DOHH2 (cell line): ENCODE measurements around the gene IL1RL2.

Experiments used
- CTCF ChIP-seq: fragments of 200-600 bp; sonication (generic); IDR thresholded peaks from one replicate; pipeline ENCODE4 v1.5.1; 2014; ENCODE audit warnings: antibody characterized with exemption, mild to moderate bottlenecking, low read depth, low read length; ENCODE audit not compliant: poor library complexity, severe bottlenecking
- EZH2phosphoT487 ChIP-seq: fragments of 200-600 bp; sonication (generic); IDR thresholded peaks from 2 replicates; pipeline ENCODE4 v1.6.1; 2017; ENCODE audit warnings: borderline replicate concordance, mild to moderate bottlenecking, antibody characterized with exemption, low read length, moderate library complexity, mixed read lengths

GRCh38 chr2:102217032-102217431, 30.2 kb downstream of the IL1RL2 start:
- no peak for TF ChIP-seq CTCF
- no peak for TF ChIP-seq EZH2phosphoT487
